Measurements from ENCODE around the gene NR1I2. TPM values are rescaled to one million over a fixed set of nuclear protein-coding genes. Genes with fewer than 3 reads are reported as not detected.

Gene NR1I2
- total and polyA plus RNA-seq, 9 of the 15 experiments (the other 6 are each of a cell fraction or from before 2014, with no cell fraction given) = not detected

DNA sequence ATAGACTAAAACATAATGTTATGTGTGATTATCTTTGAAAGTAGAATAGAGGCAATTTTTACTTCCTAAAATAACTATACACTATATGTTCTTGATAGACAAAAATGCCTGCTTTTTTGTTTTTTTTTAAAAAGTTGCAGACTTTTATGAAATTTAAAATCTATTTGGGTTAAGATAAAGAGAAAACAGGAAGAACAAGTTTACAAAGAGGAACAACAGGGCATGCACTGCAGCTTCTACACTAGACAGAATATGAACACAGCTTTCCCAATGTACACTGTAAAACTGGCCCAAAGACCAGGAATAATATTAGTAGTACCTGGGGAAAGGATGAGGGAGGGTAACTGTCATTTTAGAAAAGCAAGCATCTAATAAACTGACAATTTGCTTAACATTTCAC is 53.7 kb downstream of the NR1I2 start:
- FAIRE-seq = no peak
- peaks cover 3% of the 10 kb centered on the region; the same call in 2 of the 3 replicates for H3K36me3 ChIP-seq (ENCODE audit: control insufficient read depth, insufficient read depth, low read length)
- no peak overlapping the region for H3K27ac ChIP-seq (ENCODE audit: extremely low read depth, low read depth, low read length)
- H3K9ac ChIP-seq (ENCODE audit: insufficient read depth in 1 of 2, low read depth in 2 of 2, low read length in 2 of 2) = no peak overlapping the region
- no peak overlapping the region for H3K4me3 ChIP-seq
- H3K9me3 ChIP-seq (replicated peaks; ENCODE audit: control insufficient read depth, insufficient read depth, low read depth, low read length) = no peaks in the 10 kb centered on the region
- no peak for TF ChIP-seq ARID2 (IDR thresholded peaks at IDR 0.05)
- no peak for TF ChIP-seq KAT8 (IDR thresholded peaks at IDR 0.05; ENCODE audit: low read depth)
- TF ChIP-seq, protein P1, sequence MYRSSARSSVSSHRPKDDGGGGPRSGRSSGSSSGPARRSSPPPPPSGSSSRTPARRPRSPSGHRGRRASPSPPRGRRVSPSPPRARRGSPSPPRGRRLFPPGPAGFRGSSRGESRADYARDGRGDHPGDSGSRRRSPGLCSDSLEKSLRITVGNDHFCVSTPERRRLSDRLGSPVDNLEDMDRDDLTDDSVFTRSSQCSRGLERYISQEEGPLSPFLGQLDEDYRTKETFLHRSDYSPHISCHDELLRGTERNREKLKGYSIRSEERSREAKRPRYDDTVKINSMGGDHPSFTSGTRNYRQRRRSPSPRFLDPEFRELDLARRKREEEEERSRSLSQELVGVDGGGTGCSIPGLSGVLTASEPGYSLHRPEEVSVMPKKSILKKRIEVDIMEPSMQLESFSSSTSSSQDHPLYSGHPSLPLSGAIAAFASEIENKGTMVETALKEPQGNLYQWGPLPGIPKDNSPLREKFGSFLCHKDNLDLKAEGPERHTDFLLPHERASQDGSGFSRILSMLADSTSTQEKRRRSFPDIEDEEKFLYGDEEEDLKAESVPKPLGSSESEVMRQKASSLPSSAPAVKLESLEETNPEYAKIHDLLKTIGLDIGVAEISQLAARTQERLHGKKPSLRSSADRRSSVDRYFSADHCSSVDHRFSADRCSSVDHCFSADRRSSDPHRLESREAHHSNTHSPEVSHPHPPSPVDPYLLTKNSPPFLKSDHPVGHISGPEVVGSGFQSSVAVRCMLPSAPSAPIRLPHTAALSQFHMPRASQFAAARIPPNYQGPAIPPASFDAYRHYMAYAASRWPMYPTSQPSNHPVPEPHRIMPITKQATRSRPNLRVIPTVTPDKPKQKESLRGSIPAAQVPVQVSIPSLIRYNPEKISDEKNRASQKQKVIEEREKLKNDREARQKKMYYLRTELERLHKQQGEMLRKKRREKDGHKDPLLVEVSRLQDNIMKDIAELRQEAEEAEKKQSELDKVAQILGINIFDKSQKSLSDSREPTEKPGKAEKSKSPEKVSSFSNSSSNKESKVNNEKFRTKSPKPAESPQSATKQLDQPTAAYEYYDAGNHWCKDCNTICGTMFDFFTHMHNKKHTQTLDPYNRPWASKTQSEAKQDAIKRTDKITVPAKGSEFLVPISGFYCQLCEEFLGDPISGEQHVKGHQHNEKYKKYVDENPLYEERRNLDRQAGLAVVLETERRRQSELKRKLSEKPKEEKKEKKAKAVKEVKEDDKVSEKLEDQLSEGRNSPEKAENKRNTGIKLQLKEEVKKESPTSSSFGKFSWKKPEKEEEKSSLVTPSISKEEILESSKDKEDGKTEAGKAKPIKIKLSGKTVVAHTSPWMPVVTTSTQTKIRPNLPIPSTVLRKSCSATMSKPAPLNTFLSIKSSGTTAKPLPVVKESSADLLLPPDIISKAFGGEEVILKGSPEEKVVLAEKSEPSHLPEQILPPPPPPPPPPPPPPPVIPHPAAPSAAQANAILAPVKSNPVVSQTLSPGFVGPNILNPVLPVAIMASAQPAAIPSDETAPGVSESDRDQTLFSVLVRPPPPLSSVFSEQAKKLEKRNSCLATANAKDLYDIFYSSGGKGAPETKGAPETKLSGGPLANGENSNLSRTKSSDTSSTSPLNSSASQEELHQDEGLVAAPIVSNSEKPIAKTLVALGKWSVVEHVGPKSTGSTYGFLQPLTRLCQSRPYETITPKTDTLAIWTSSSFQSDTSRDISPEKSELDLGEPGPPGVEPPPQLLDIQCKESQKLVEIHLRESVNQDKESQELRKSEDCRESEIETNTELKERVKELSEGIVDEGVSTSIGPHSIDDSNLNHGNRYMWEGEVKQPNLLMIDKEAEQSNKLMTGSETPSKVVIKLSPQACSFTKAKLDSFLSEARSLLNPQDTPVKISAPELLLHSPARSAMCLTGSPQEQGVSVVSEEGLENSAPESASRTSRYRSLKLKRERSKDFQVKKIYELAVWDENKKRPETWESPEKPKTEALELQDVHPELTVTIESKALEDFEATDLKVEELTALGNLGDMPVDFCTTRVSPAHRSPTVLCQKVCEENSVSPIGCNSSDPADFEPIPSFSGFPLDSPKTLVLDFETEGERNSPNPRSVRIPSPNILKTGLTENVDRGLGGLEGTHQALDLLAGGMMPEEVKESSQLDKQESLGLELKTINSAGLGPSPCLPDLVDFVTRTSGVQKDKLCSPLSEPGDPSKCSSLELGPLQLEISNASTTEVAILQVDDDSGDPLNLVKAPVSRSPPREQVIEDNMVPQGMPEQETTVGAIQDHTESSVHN (IDR thresholded peaks at IDR 0.05; ENCODE audit: borderline replicate concordance in 1 of 2, low read depth in 1 of 2) = no peak
- TF ChIP-seq RAD21 (CRISPR knock-in tag; conservative IDR thresholded peaks at IDR 0.05 in 1 of 2, IDR thresholded peaks at IDR 0.05 in 1 of 2) = no peak
- TF ChIP-seq, protein P2, sequence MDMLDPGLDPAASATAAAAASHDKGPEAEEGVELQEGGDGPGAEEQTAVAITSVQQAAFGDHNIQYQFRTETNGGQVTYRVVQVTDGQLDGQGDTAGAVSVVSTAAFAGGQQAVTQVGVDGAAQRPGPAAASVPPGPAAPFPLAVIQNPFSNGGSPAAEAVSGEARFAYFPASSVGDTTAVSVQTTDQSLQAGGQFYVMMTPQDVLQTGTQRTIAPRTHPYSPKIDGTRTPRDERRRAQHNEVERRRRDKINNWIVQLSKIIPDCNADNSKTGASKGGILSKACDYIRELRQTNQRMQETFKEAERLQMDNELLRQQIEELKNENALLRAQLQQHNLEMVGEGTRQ (CRISPR knock-in tag; IDR thresholded peaks at IDR 0.05) = no peak
- no peak for TF ChIP-seq MTA3 (IDR thresholded peaks at IDR 0.05; ENCODE audit: borderline replicate concordance)
- no peak for TF ChIP-seq FUS (optimal IDR thresholded peaks at IDR 0.05; ENCODE audit: low read depth, low read length)
- TF ChIP-seq ZC3H11A (IDR thresholded peaks at IDR 0.05; ENCODE audit: low read depth, low read length) = no peak
- TF ChIP-seq POLR3G (IDR thresholded peaks at IDR 0.05; ENCODE audit: extremely low read depth, insufficient read length, insufficient replicate concordance) = no peak
- no peak for TF ChIP-seq CBX3 (IDR thresholded peaks at IDR 0.05; ENCODE audit: borderline replicate concordance in 1 of 2, low read length in 2 of 2)
- H3K9me1 ChIP-seq (ENCODE audit: control insufficient read depth, insufficient read depth, low read length) = no peaks in the 10 kb centered on the region
- ChIA-PET CTCF (ENCODE audit: low intra/inter-chr PET ratio) (no interaction called here), POLR2A (no interaction called here)
- intact Hi-C loops (cut with micrococcal nuclease) = no loop called here
- no peak overlapping the region for H2AFZ ChIP-seq (ENCODE audit: low read depth, low read length)
- no peak for ATAC-seq
- in situ Hi-C loops (cut with MboI) = no loop called here
- no TSS peak for BruUV-seq (replicated peaks)
- no peaks in the 10 kb centered on the region for H4K20me1 ChIP-seq (replicated peaks; ENCODE audit: control insufficient read depth, insufficient read depth, low read length)
- H3K27me3 ChIP-seq (ENCODE audit: control insufficient read depth in 2 of 2, insufficient read depth in 2 of 2, low read length in 2 of 2) = no peaks in the 10 kb centered on the region
- DNase-seq (ENCODE audit: extremely low read depth in 1 of 4, low spot score in 3 of 4) = no peak
- H3K4me2 ChIP-seq (ENCODE audit: insufficient read depth, low read length) = no peak overlapping the region
- no peaks in the 10 kb centered on the region for H3K4me1 ChIP-seq (replicated peaks in 1 of 2; ENCODE audit: control insufficient read depth in 2 of 2, insufficient read depth in 2 of 2, low read length in 2 of 2)
- no peaks in the 10 kb centered on the region for H3K79me2 ChIP-seq (ENCODE audit: control insufficient read depth, insufficient read depth, low read length)

Data from K562 (cell line).